DOHH2 (cell line): ENCODE data around the gene CEP68.
A peak's percentile ranks its signal among the peaks of the same experiment; 100 is the strongest.
"Not testable (repeated sequence)": the region's sequence is repeated elsewhere in the genome, so short reads cannot be mapped to it uniquely, and the experiment has no call there.

Source experiments
- H3F3A ChIP-seq: fragments of 200-600 bp; sonication (generic), shearing (Covaris generic); 2 replicates; pipeline ENCODE4 v1.6.0; 2016; ENCODE audit warnings: antibody characterized with exemption, mild to moderate bottlenecking; ENCODE audit not compliant: control insufficient read depth, insufficient read depth
- H3K27ac ChIP-seq: fragments of 200-600 bp; sonication (generic); 2 replicates; pipeline ENCODE4 v1.5.1; 2014; ENCODE audit warnings: low read depth, mild to moderate bottlenecking, low read length, moderate library complexity
- H3K27me3 ChIP-seq: fragments of 200-600 bp; sonication (generic); 2 replicates; pipeline ENCODE4 v1.6.1; 2014; ENCODE audit warnings: mild to moderate bottlenecking, low read length, mixed read lengths; ENCODE audit not compliant: control insufficient read depth
- H3K36me3 ChIP-seq: fragments of 200-600 bp; sonication (generic); 2 replicates; pipeline ENCODE4 v1.6.1; 2014; ENCODE audit warnings: mild to moderate bottlenecking, low read length, moderate library complexity, mixed read lengths; ENCODE audit not compliant: control insufficient read depth
- H3K4me1 ChIP-seq: fragments of 200-600 bp; sonication (generic); 2 replicates; pipeline ENCODE4 v1.6.1; 2014; ENCODE audit warnings: mild to moderate bottlenecking, low read length, mixed read lengths; ENCODE audit not compliant: control insufficient read depth
- H3K4me2 ChIP-seq: fragments of 200-600 bp; sonication (generic); 2 replicates; pipeline ENCODE4 v1.6.0; 2014; ENCODE audit warnings: mild to moderate bottlenecking, low read length, moderate library complexity
- H3K4me3 ChIP-seq: fragments of 200-600 bp; sonication (generic); 2 replicates; pipeline ENCODE4 v1.5.1; 2014; ENCODE audit warnings: mild to moderate bottlenecking, low read length, mixed read lengths
- H3K79me2 ChIP-seq: fragments of 200-600 bp; sonication (generic); 2 replicates; pipeline ENCODE4 v1.6.1; 2014; ENCODE audit warnings: mild to moderate bottlenecking, low read length, mixed read lengths; ENCODE audit not compliant: control insufficient read depth
- H3K9me2 ChIP-seq: fragments of 200-600 bp; sonication (generic); replicated peaks from 2 replicates; pipeline ENCODE4 v1.6.1; 2014; ENCODE audit warnings: mild to moderate bottlenecking, low read length, mixed read lengths; ENCODE audit not compliant: control insufficient read depth
- H3K9me3 ChIP-seq: fragments of 200-600 bp; sonication (generic); 2 replicates; pipeline ENCODE4 v1.6.1; 2014; ENCODE audit warnings: antibody characterized with exemption, low read length, mixed read lengths; ENCODE audit not compliant: control insufficient read depth, insufficient read depth
- H4K20me1 ChIP-seq: fragments of 200-600 bp; sonication (generic); 2 replicates; pipeline ENCODE4 v1.6.0; 2014; ENCODE audit warnings: low read depth, mild to moderate bottlenecking, antibody characterized with exemption, low read length, moderate library complexity; ENCODE audit not compliant: control insufficient read depth, insufficient read depth
- EZH2phosphoT487 ChIP-seq: fragments of 200-600 bp; sonication (generic); IDR thresholded peaks from 2 replicates; pipeline ENCODE4 v1.6.1; 2017; ENCODE audit warnings: borderline replicate concordance, mild to moderate bottlenecking, antibody characterized with exemption, low read length, moderate library complexity, mixed read lengths
- TF ChIP-seq, protein P1 (sequence below): fragments of 200-600 bp; sonication (generic); IDR thresholded peaks from one replicate; pipeline ENCODE4 v1.5.1; 2014; ENCODE audit warnings: antibody characterized with exemption, mild to moderate bottlenecking, low read depth, low read length; ENCODE audit not compliant: poor library complexity, severe bottlenecking

Gene CEP68

DNA sequence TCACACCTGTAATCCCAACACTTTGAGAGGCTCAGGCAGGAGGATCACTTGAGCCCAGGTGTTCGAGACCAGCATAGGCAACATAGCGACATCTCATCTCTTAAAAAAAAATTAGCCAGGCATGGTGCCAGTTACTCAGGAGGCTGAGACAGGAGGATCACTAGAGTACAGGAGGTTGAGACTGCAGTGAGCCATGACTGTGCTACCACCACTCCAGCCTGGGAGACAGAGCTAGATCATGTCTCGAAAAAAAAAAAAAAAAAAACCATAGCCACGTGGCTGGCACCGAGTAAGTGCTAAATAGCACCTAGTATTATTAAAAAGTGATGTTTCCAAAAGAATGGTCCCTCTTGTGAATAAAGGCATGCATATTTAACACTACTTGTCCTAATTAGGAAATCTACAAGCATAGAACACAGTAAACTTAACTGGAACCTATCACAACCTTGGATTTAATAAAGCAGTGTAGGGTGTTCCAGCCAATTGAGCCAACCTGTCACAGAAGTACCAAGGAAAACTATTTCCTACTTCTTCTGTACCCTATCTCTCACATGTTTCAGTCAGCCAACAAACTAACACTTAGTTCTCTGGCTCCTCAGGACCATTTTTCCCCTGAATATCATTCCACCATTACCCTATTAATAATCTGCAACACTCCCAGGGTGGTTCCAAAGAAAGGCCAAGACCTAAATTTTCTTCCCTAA lies 64.9 kb downstream of the CEP68 start:
- Histone ChIP-seq H3K27ac (no peak overlapping the region), H3F3A (peaks cover 6% of the 10 kb centered on the region; the same call in 1 of the 2 replicates), H3K79me2 (peaks cover 100% of the 10 kb centered on the region), H3K27me3 (no peaks in the 10 kb centered on the region), H3K36me3 (peaks cover 4% of the 10 kb centered on the region; the same call in 1 of the 2 replicates), H3K9me3 (no peaks in the 10 kb centered on the region), H3K9me2 (no peaks in the 10 kb centered on the region), H3K4me1 (peaks cover 50% of the 10 kb centered on the region), H3K4me2 (no peak overlapping the region), H3K4me3 (no peak overlapping the region), H4K20me1 (peaks cover 15% of the 10 kb centered on the region)
- no peak for TF ChIP-seq EZH2phosphoT487
- TF ChIP-seq, protein P1, sequence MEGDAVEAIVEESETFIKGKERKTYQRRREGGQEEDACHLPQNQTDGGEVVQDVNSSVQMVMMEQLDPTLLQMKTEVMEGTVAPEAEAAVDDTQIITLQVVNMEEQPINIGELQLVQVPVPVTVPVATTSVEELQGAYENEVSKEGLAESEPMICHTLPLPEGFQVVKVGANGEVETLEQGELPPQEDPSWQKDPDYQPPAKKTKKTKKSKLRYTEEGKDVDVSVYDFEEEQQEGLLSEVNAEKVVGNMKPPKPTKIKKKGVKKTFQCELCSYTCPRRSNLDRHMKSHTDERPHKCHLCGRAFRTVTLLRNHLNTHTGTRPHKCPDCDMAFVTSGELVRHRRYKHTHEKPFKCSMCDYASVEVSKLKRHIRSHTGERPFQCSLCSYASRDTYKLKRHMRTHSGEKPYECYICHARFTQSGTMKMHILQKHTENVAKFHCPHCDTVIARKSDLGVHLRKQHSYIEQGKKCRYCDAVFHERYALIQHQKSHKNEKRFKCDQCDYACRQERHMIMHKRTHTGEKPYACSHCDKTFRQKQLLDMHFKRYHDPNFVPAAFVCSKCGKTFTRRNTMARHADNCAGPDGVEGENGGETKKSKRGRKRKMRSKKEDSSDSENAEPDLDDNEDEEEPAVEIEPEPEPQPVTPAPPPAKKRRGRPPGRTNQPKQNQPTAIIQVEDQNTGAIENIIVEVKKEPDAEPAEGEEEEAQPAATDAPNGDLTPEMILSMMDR, result no peak

DNA sequence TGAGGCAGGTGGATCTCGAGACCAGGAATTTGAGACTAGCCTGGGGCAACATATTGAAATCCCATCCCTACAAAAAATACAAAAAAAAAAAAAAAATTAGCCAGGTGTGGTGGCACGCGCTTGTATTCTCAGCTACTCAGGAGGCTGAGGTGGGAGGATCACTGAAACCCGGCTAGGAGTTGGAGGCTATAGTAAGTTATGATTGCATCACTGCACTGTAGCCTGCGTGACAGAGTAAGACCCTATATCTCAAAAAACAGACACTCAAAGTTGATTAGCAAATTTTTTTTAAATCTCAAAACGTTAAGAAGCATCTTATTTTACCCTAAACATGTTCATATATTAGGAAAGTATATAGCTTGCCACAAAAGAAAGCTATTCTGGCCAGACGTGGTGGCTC lies 66.1 kb downstream of the CEP68 start:
- H3F3A ChIP-seq, result peaks cover 6% of the 10 kb centered on the region; the same call in 1 of the 2 replicates
- H3K36me3 ChIP-seq, result no peaks in the 10 kb centered on the region
- H3K79me2 ChIP-seq, result peaks cover 100% of the 10 kb centered on the region
- H3K27me3 ChIP-seq, result no peaks in the 10 kb centered on the region
- H3K9me3 ChIP-seq, result no peaks in the 10 kb centered on the region
- H3K9me2 ChIP-seq, result no peaks in the 10 kb centered on the region
- H3K27ac ChIP-seq, result no peak overlapping the region
- peaks cover 17% of the 10 kb centered on the region for H4K20me1 ChIP-seq
- H3K4me1 ChIP-seq, result peaks cover 50% of the 10 kb centered on the region
- H3K4me2 ChIP-seq, result no peak overlapping the region
- TF ChIP-seq, protein P1, result no peak
- no peak overlapping the region for H3K4me3 ChIP-seq

- not testable (repeated sequence) for H3K4me3 ChIP-seq, H3F3A ChIP-seq
Measured at GRCh38 chr2:65125457-65125856, 69.2 kb downstream of the CEP68 start.

GRCh38 chr2:65128297-65129190 lies 72.3 kb downstream of the CEP68 start:
- Histone ChIP-seq H4K20me1 (peaks cover 27% of the 10 kb centered on the region), H3K36me3 (peaks cover 20% of the 10 kb centered on the region), H3F3A (peaks cover 3% of the 10 kb centered on the region; the same call in 1 of the 2 replicates), H3K27ac (no peak overlapping the region), H3K9me2 (no peaks in the 10 kb centered on the region), H3K27me3 (no peaks in the 10 kb centered on the region), H3K79me2 (peaks cover 64% of the 10 kb centered on the region), H3K4me2 (peak overlapping the region; percentile 89), H3K4me1 (peaks cover 45% of the 10 kb centered on the region), H3K9me3 (no peaks in the 10 kb centered on the region), H3K4me3 (peak overlapping the region; percentile 95)
- TF ChIP-seq, protein P1, result no peak
- no peak for TF ChIP-seq EZH2phosphoT487

More at GRCh38 chr2:65125457-65125856, 69.2 kb downstream of the CEP68 start:
- H3K4me2 ChIP-seq, H3K27me3 ChIP-seq, H3K9me2 ChIP-seq, H3K27ac ChIP-seq, H3K9me3 ChIP-seq: not testable (repeated sequence)
- Histone ChIP-seq H3K4me1 (peaks cover 58% of the 10 kb centered on the region), H4K20me1 (peaks cover 32% of the 10 kb centered on the region), H3K79me2 (peaks cover 95% of the 10 kb centered on the region), H3K36me3 (peaks cover 20% of the 10 kb centered on the region)
